ENCODE measurements around the gene PAOX. TPM values are rescaled to one million over a fixed set of nuclear protein-coding genes. Genes with fewer than 3 reads are reported as not detected.

The PAOX gene
- total and polyA plus RNA-seq, 2 donors (not counting 1 experiment from before 2014, with no cell fraction given): 2.4 to 9.2 TPM

- Histone ChIP-seq H3K9ac (ENCODE audit: insufficient read depth, low read length) (peak overlapping the region; percentile 16), H3K36me3 (ENCODE audit: control insufficient read depth, insufficient read depth, low read length) (no peaks in the 10 kb centered on the region), H3K9me3 (ENCODE audit: control insufficient read depth, insufficient read depth, low read depth, low read length) (no peaks in the 10 kb centered on the region), H3K27me3 (ENCODE audit: control insufficient read depth, insufficient read depth, low read length) (no peaks in the 10 kb centered on the region), H4K20me1 (ENCODE audit: control insufficient read depth, extremely low read depth, insufficient read depth, low read length) (no peaks in the 10 kb centered on the region), H3K4me2 (ENCODE audit: extremely low read depth, insufficient read depth, low read length) (peak overlapping the region; percentile 59), H2AFZ (ENCODE audit: low read length) (no peak overlapping the region), H3K27ac (ENCODE audit: insufficient read depth, low read length) (no peak overlapping the region), H3K4me3 (replicated peaks in 1 of 4; ENCODE audit: control extremely low read depth in 1 of 4, insufficient read depth in 1 of 4, low read depth in 3 of 4, low read length in 4 of 4) (peak overlapping the region; percentile 31 to 58 (median 44)), H3K4me1 (ENCODE audit: control insufficient read depth, extremely low read depth, insufficient read depth, low read length) (peaks cover 2% of the 10 kb centered on the region), H3K79me2 (ENCODE audit: control insufficient read depth, insufficient read depth, low read length) (no peaks in the 10 kb centered on the region)
- TF ChIP-seq EZH2 (IDR thresholded peaks at IDR 0.05; ENCODE audit: low read length, missing control alignments): no peak
- TF ChIP-seq CTCF (conservative IDR thresholded peaks at IDR 0.05 in 1 of 2, IDR thresholded peaks at IDR 0.05 in 1 of 2; ENCODE audit: low read depth in 1 of 2, low read length in 2 of 2): no peak
- no peak for DNase-seq (ENCODE audit: low read depth in 2 of 2)
Measured at GRCh38 chr10:133356549-133357284, 22.3 kb upstream of the PAOX start.

- Histone ChIP-seq H3K27me3 (ENCODE audit: control insufficient read depth, insufficient read depth, low read length) (no peaks in the 10 kb centered on the region), H3K4me3 (replicated peaks in 1 of 4; ENCODE audit: control extremely low read depth in 1 of 4, insufficient read depth in 1 of 4, low read depth in 3 of 4, low read length in 4 of 4) (peak within 1 kb of the TSS; percentile 31 to 58 (median 44)), H3K27ac (ENCODE audit: insufficient read depth, low read length) (no peak within 1 kb of the TSS), H2AFZ (ENCODE audit: low read length) (peak within 1 kb of the TSS; percentile 16), H3K9ac (ENCODE audit: insufficient read depth, low read length) (peak within 1 kb of the TSS; percentile 26), H3K4me1 (ENCODE audit: control insufficient read depth, extremely low read depth, insufficient read depth, low read length) (peaks cover 2% of the 10 kb centered on the region), H3K79me2 (ENCODE audit: control insufficient read depth, insufficient read depth, low read length) (no peaks in the 10 kb centered on the region), H4K20me1 (ENCODE audit: control insufficient read depth, extremely low read depth, insufficient read depth, low read length) (no peaks in the 10 kb centered on the region), H3K4me2 (ENCODE audit: extremely low read depth, insufficient read depth, low read length) (peak within 1 kb of the TSS; percentile 59), H3K9me3 (ENCODE audit: control insufficient read depth, insufficient read depth, low read depth, low read length) (no peaks in the 10 kb centered on the region), H3K36me3 (ENCODE audit: control insufficient read depth, insufficient read depth, low read length) (peaks cover under 1% of the 10 kb centered on the region)
- no peak for TF ChIP-seq CTCF (conservative IDR thresholded peaks at IDR 0.05 in 1 of 2, IDR thresholded peaks at IDR 0.05 in 1 of 2; ENCODE audit: low read depth in 1 of 2, low read length in 2 of 2)
- TF ChIP-seq EZH2 (IDR thresholded peaks at IDR 0.05; ENCODE audit: low read length, missing control alignments): no peak
- DNase-seq (ENCODE audit: low read depth in 2 of 2): peak; percentile 35 to 46
Measured at GRCh38 chr10:133357285-133358161, 21.5 kb upstream of the PAOX start, which contains the start of gene FUOM. Gene FUOM, minus strand, starts transcription at chr10:133358019. Its CDS starts 12 bp downstream, at chr10:133358007.
